IMR-90 (cell line): ENCODE data around the gene INTS3. TPM values are rescaled to one million over a fixed set of nuclear protein-coding genes. Genes with fewer than 3 reads are reported as not detected.
"Not testable (repeated sequence)": the region's sequence is repeated elsewhere in the genome, so short reads cannot be mapped to it uniquely, and the experiment has no call there.

Source experiments
- ATAC-seq: fragments of 200-7000 bp; cut with Tn5 transposase; 2 replicates; pipeline ENCODE4 v1.9.1; 2020; ENCODE audit warnings: low read depth, mild to moderate bottlenecking, moderate library complexity
- BruUV-seq: library from RNA; stranded (reverse); fragments of 400-500 nt; replicated peaks from 2 replicates; lab custom pipeline; 2021; lab: Mats Ljungman, UMichigan
- CTCF ChIA-PET: fragments of 300-600 bp; formaldehyde crosslinking; extraction: SDS; loops from one replicate; lab custom pipeline; 2021; ENCODE audit warnings: antibody characterized with exemption; lab: Yijun Ruan, JAX
- POLR2A ChIA-PET: fragments of 300-600 bp; sonication (Branson Sonifier 250); formaldehyde crosslinking; loops from one replicate; lab custom pipeline; 2022; ENCODE audit warnings: antibody characterized with exemption; ENCODE audit not compliant: unreplicated experiment; lab: Charles Lee
- DNase-seq: peaks from one replicate; pipeline ENCODE4 v3.0.0; 2013
- H2AFZ ChIP-seq: replicated peaks from 2 replicates; pipeline ENCODE3; 2013; ENCODE audit warnings: low read length, mild to moderate bottlenecking; ENCODE audit not compliant: poor library complexity
- H2AK5ac ChIP-seq: 2 replicates; pipeline ENCODE4 v1.6.1; 2013; ENCODE audit warnings: low read depth, low read length, inconsistent platforms
- H2AK9ac ChIP-seq: replicated peaks from 2 replicates; pipeline ENCODE3; 2013; ENCODE audit warnings: mild to moderate bottlenecking, low read depth, low read length, moderate library complexity; ENCODE audit not compliant: poor library complexity
- H2BK120ac ChIP-seq: 2 replicates; pipeline ENCODE4 v1.6.1; 2013; ENCODE audit warnings: low read depth, low read length, inconsistent platforms
- H2BK15ac ChIP-seq: 3 replicates; pipeline ENCODE4 v1.6.1; 2013; ENCODE audit warnings: low read depth, low read length, inconsistent platforms
- H2BK20ac ChIP-seq: 2 replicates; pipeline ENCODE4 v1.6.1; 2013; ENCODE audit warnings: low read depth, mild to moderate bottlenecking, inconsistent platforms, low read length, moderate library complexity
- H2BK5ac ChIP-seq: 2 replicates; pipeline ENCODE4 v1.6.1; 2013; ENCODE audit warnings: mild to moderate bottlenecking, low read depth, low read length, inconsistent platforms; ENCODE audit not compliant: poor library complexity, severe bottlenecking
- H3K14ac ChIP-seq: replicated peaks from 2 replicates; pipeline ENCODE4 v1.6.1; 2013; ENCODE audit warnings: low read depth, low read length, inconsistent platforms
- H3K18ac ChIP-seq: 2 replicates; pipeline ENCODE4 v1.6.1; 2013; ENCODE audit warnings: low read depth, low read length, control low read depth
- H3K23ac ChIP-seq: 2 replicates; pipeline ENCODE4 v1.6.1; 2013; ENCODE audit warnings: low read depth, low read length, inconsistent platforms
- H3K27ac ChIP-seq: 2 replicates; pipeline ENCODE4 v1.5.1; 2013; ENCODE audit warnings: mild to moderate bottlenecking, control low read depth, low read length; ENCODE audit not compliant: insufficient read depth
- H3K27me3 ChIP-seq: 2 replicates; pipeline ENCODE4 v1.6.1; 2013; ENCODE audit warnings: low read length; ENCODE audit not compliant: control insufficient read depth, insufficient read depth
- H3K36me3 ChIP-seq: 2 replicates; pipeline ENCODE4 v1.6.1; 2013; ENCODE audit warnings: low read length, mixed read lengths; ENCODE audit not compliant: control insufficient read depth, insufficient read depth
- H3K4ac ChIP-seq: 2 replicates; pipeline ENCODE4 v1.6.1; 2013; ENCODE audit warnings: low read depth, low read length, inconsistent platforms
- H3K4me1 ChIP-seq: 2 replicates; pipeline ENCODE4 v1.6.1; 2013; ENCODE audit warnings: low read length, mixed read lengths; ENCODE audit not compliant: control insufficient read depth, insufficient read depth
- H3K4me2 ChIP-seq: 2 replicates; pipeline ENCODE4 v1.6.1; 2013; ENCODE audit warnings: low read depth, mild to moderate bottlenecking, control low read depth, low read length, moderate library complexity
- H3K4me3 ChIP-seq: 2 replicates; pipeline ENCODE4 v1.5.1; 2013; ENCODE audit warnings: low read depth, mild to moderate bottlenecking, control low read depth, low read length, moderate library complexity; ENCODE audit not compliant: insufficient read depth
- H3K56ac ChIP-seq: 2 replicates; pipeline ENCODE4 v1.6.1; 2013; ENCODE audit warnings: low read length, inconsistent platforms; ENCODE audit not compliant: insufficient read depth; ENCODE audit errors: extremely low read depth
- H3K79me1 ChIP-seq, 2 experiments: 2 replicates each; pipeline ENCODE4 v1.6.1; 2013; ENCODE audit warnings: low read length in 2 of 2, inconsistent platforms in 1 of 2, low read depth in 1 of 2
- H3K9ac ChIP-seq: 2 replicates; pipeline ENCODE4 v1.6.1; 2013; ENCODE audit warnings: low read depth, low read length, control low read depth
- H3K9me1 ChIP-seq: 2 replicates; pipeline ENCODE4 v1.6.1; 2013; ENCODE audit warnings: low read length, inconsistent platforms; ENCODE audit not compliant: insufficient read depth
- H3K9me3 ChIP-seq: 2 replicates; pipeline ENCODE4 v1.6.1; 2013; ENCODE audit warnings: low read length; ENCODE audit not compliant: control insufficient read depth, insufficient read depth
- H4K20me1 ChIP-seq: 2 replicates; pipeline ENCODE4 v1.6.1; 2013; ENCODE audit warnings: low read length, inconsistent platforms; ENCODE audit not compliant: insufficient read depth
- H4K5ac ChIP-seq: 2 replicates; pipeline ENCODE4 v1.6.1; 2013; ENCODE audit warnings: mild to moderate bottlenecking, low read depth, low read length, control low read depth
- H4K8ac ChIP-seq, 2 experiments: 2 replicates each; pipeline ENCODE4 v1.6.1; 2013; ENCODE audit warnings: low read depth in 2 of 2, low read length in 2 of 2, control low read depth in 1 of 2, inconsistent platforms in 1 of 2
- H4K91ac ChIP-seq: 2 replicates; pipeline ENCODE4 v1.6.1; 2013; ENCODE audit warnings: low read depth, low read length, inconsistent platforms; ENCODE audit not compliant: insufficient read depth
- WGBS, 2 experiments: methylation state at CpG; one replicate each; pipeline versions ENCODE4 v1.1.5 to v1.1.7; 2013; ENCODE audit warnings: missing lambda C conversion rate in 2 of 2; ENCODE audit not compliant: insufficient read length in 1 of 2; ENCODE audit errors: extremely low coverage in 2 of 2; 5-methylcytosine and 5-hydroxymethylcytosine counted together
- dilution Hi-C: fragments of 300-500 bp; cut with HindIII; formaldehyde crosslinking; loops from one replicate; pipeline ENCODE4 v1.14.3; 2018; ENCODE audit warnings: low sequenced_read_pairs; ENCODE audit not compliant: unreplicated experiment
- in situ Hi-C: fragments of 300-500 bp; cut with MboI; formaldehyde crosslinking; loops from 3 replicates; pipeline ENCODE4 v1.14.3; 2019; ENCODE audit warnings: low sequenced_read_pairs, inconsistent platforms, mixed read lengths
- intact Hi-C: fragments of 100-400 bp; cut with micrococcal nuclease; formaldehyde crosslinking; loops from 2 replicates; pipeline ENCODE4 v1.10.0; 2022
- polyA plus RNA-seq, 3 experiments: library from polyadenylated mRNA; depleted of rRNA; stranded (reverse); fragments of >200 nt; gene quantifications; 2 replicates each; pipeline ENCODE4 v1.2.3, GENCODE V29; 2012; ENCODE audit warnings: low replicate concordance in 1 of 3
- total RNA-seq: library from RNA; depleted of rRNA; stranded (reverse); fragments of >200 nt; gene quantifications from 2 replicates; pipeline ENCODE4 v1.2.3, GENCODE V29; 2012

Gene INTS3
- total and polyA plus RNA-seq, 2 of the 4 experiments (the other 2 are of a cell fraction), result 33.5 to 59.4 TPM

DNA sequence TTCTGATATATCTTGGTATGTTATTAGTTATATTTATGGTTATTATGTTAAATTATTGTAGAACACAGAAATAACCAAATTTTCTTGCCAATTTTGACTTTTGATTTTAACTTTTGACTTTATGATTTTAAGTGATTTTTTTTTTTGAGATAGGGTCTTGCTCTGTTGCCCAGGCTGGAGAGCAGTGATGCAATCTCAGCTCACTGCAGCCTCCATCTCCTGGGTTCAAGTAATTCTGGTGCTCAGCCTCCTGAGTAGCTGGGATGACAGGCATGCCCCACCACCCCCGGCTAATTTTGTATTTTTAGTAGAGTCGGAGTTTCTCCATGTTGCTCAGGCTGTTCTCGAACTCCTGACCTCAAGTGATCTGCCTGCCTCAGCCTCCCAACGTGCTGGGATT lies 3.2 kb upstream of the INTS3 start:
- H2AK9ac ChIP-seq, in situ Hi-C loops, DNase-seq, H4K91ac ChIP-seq, H3K9ac ChIP-seq, H4K5ac ChIP-seq, H3K27ac ChIP-seq, H2BK20ac ChIP-seq, POLR2A ChIA-PET, H3K4ac ChIP-seq, H2BK5ac ChIP-seq, H3K14ac ChIP-seq, H3K56ac ChIP-seq, BruUV-seq, H2AK5ac ChIP-seq, H3K4me2 ChIP-seq, H4K20me1 ChIP-seq, H3K9me1 ChIP-seq, H2BK120ac ChIP-seq, H2BK15ac ChIP-seq, H3K23ac ChIP-seq, H3K4me1 ChIP-seq, dilution Hi-C loops, H4K8ac ChIP-seq, intact Hi-C loops, H3K9me3 ChIP-seq, ATAC-seq, CTCF ChIA-PET, H3K4me3 ChIP-seq, H3K36me3 ChIP-seq, H3K18ac ChIP-seq, H3K27me3 ChIP-seq, H2AFZ ChIP-seq: not testable (repeated sequence)
- 67% methylated on average over 3 of the region's 4 CpGs; no CpG with 5 or more reads in 1 of the 2 experiments for WGBS, 2 experiments
- peaks cover 7 to 17% of the 10 kb centered on the region in 2 experiments for H3K79me1 ChIP-seq
